GM19025 (cell line): ENCODE results near the gene AP3D1.

ENCODE experiments used
- ATAC-seq: cut with Tn5 transposase; IDR thresholded peaks from one replicate; pipeline ENCODE4 v1.9.1; 2021; ENCODE audit warnings: mild to moderate bottlenecking, low read depth, moderate library complexity; ENCODE audit not compliant: unreplicated experiment

The AP3D1 gene

GRCh38 chr19:2113439-2114211, 37.7 kb downstream of the AP3D1 start:
- ATAC-seq, result no peak

- ATAC-seq, result no peak
Measured at GRCh38 chr19:2112516-2113320, 38.6 kb downstream of the AP3D1 start.

DNA sequence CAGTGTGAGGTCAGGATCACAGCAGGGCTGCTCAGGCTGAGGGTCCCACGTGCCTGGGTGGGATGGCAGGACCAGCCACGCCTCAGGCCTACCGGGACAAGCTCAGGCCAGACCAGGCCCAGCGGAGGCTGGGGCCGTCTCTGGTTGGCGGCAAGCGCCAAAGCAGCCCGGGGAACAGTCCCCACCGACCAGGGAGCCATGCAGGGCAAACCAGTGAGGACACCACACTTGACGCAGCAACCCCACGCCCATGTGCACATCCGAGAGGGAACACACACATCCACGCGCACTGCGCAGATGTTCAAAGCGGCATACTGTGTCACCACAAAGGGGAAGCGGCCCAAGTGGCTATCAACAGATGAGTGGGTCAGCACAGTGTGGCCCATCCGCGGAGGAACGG, 39.5 kb downstream of the AP3D1 start:
- ATAC-seq, result no peak

GRCh38 chr19:2111425-2111824, 39.9 kb downstream of the AP3D1 start:
- ATAC-seq, result no peak

DNA sequence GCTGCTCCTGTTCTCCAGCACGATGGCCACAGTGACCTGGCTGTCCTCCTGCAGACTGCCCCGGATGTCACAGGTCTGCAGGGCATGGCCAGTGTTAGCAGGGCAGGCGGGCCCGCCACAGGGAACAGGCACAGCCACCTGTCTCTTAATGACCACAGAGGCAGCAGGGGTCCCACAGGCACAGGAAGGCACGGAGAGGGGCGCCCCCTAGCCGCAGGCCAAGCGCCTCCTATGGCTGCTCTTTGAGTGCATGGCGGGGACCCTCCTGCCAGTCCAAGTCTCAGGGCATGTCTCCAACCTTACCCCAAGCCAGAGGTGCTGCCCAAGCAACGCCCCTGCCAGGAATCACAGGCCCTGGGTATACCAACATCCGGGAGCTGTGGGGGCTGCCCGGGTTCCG, 40.5 kb downstream of the AP3D1 start:
- ATAC-seq, result no peak

- no peak for ATAC-seq
Measured at GRCh38 chr19:2109046-2109864, 42.1 kb downstream of the AP3D1 start.

GRCh38 chr19:2108251-2109016, 42.9 kb downstream of the AP3D1 start:
- ATAC-seq, result no peak

DNA sequence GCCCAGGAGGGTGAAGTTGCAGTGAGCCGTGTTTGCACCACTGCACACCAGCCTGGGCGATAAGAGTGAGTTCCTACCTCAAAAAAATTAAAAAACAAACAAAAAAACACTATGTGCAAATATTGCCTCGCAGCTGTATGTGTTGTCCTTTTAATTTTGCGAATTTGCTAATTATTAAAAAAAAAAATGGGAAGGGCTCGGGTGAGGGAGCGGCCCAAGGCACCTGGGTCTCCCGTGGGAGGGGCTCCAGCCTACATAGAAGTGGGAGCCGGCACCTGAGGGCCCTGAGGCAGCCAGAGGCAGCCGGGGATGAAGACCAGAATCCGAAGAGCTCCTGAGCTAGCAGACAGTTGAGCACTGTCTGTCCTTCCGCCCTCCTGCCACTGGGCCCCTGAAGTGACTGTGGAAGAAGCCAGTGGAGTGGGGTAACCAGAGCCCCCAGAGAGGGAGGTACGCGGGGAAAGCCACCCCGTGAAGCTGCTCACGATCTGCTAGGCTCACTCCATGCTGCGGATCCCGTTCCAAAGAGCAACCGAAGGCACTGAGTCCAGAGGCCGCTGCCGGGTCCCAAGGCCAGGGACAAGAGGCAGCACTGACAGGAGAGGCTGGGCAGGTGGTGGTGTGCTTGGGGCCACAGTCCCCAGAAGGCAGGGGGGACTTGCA, 48.2 kb downstream of the AP3D1 start:
- no peak for ATAC-seq

GRCh38 chr19:2101417-2102335, 49.7 kb downstream of the AP3D1 start:
- no peak for ATAC-seq

- ATAC-seq, result no peak
Measured at GRCh38 chr19:2100719-2101061, 50.7 kb downstream of the AP3D1 start.

GRCh38 chr19:2099937-2100718, 51.2 kb downstream of the AP3D1 start:
- no peak for ATAC-seq

DNA sequence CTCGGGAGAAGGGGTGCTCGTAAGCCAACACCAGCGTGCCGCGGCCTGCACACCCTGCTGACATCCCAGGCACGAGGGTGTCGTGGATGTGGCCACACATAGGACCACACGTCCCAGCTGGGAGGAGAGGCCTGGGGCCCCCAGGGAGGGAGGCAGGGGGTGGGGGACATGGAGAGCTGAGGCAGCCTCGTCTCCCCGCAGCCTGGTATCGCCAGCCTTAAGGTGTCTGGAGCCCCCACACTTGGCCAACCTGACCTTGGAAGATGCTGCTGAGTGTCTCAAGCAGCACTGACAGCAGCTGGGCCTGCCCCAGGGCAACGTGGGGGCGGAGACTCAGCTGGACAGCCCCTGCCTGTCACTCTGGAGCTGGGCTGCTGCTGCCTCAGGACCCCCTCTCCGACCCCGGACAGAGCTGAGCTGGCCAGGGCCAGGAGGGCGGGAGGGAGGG, 52.3 kb downstream of the AP3D1 start:
- no peak for ATAC-seq

- no peak for ATAC-seq
Measured at GRCh38 chr19:2097886-2098327, 53.5 kb downstream of the AP3D1 start.

GRCh38 chr19:2097203-2097885, 54.0 kb downstream of the AP3D1 start:
- ATAC-seq, result no peak

GRCh38 chr19:2096480-2097202, 54.7 kb downstream of the AP3D1 start, which contains the start of gene IZUMO4:
Gene IZUMO4 (plus strand): TSS chr19:2096915. CDS start chr19:2096946, 31 bp downstream.
- ATAC-seq, result peak; percentile 52

GRCh38 chr19:2096034-2096479, 55.3 kb downstream of the AP3D1 start, which contains the start of gene MOB3A:
Gene MOB3A (minus strand): TSS chr19:2096326. CDS start chr19:2078560, 17,766 bp downstream.
- peak; percentile 37 for ATAC-seq
